KG1 (cell line): ENCODE results near the gene RANBP6.
"Not testable (repeated sequence)": the region's sequence is repeated elsewhere in the genome, so short reads cannot be mapped to it uniquely, and the experiment has no call there.

ENCODE experiments used
- DNase-seq: peaks from one replicate; lab custom pipeline; 2025; lab: John Stamatoyannopoulos, UW

RANBP6 gene

GRCh38 chr9:6015278-6016157 is at the start of gene RANBP6:
Gene RANBP6, minus strand, starts transcription at chr9:6015624. Its CDS starts 17 bp downstream, at chr9:6015607.
- peak; percentile 84 for DNase-seq

- DNase-seq: not testable (repeated sequence)
These were observed 47.7 kb upstream of the RANBP6 start for GRCh38 chr9:6063146-6063545.

GRCh38 chr9:6055666-6056065 is 40.2 kb upstream of the RANBP6 start:
- DNase-seq: no peak

- DNase-seq: peak; percentile 56
These were observed 39.8 kb upstream of the RANBP6 start for GRCh38 chr9:6055216-6055615.

GRCh38 chr9:6054280-6055099 is 39.1 kb upstream of the RANBP6 start:
- peak; percentile 86 for DNase-seq

GRCh38 chr9:6052293-6052919 is 37.0 kb upstream of the RANBP6 start:
- no peak for DNase-seq

GRCh38 chr9:6051511-6051950 is 36.1 kb upstream of the RANBP6 start:
- DNase-seq: no peak

- peak; percentile 31 for DNase-seq
These were observed 34.4 kb upstream of the RANBP6 start for GRCh38 chr9:6049798-6050197.

- DNase-seq: no peak
These were observed 32.6 kb upstream of the RANBP6 start for GRCh38 chr9:6048039-6048438.

GRCh38 chr9:6047020-6047419 is 31.6 kb upstream of the RANBP6 start:
- DNase-seq: no peak

GRCh38 chr9:6045364-6045763 is 29.9 kb upstream of the RANBP6 start:
- DNase-seq: no peak

GRCh38 chr9:6040077-6040476 is 24.7 kb upstream of the RANBP6 start:
- no peak for DNase-seq

GRCh38 chr9:6036391-6036790 is 21.0 kb upstream of the RANBP6 start:
- no peak for DNase-seq

- DNase-seq: no peak
These were observed 19.5 kb upstream of the RANBP6 start for GRCh38 chr9:6034954-6035353.

- no peak for DNase-seq
These were observed 14.3 kb upstream of the RANBP6 start for GRCh38 chr9:6029604-6030274.

GRCh38 chr9:6024035-6024554 is 8.7 kb upstream of the RANBP6 start:
- DNase-seq: no peak

GRCh38 chr9:6016975-6017374 is 1.6 kb upstream of the RANBP6 start:
- not testable (repeated sequence) for DNase-seq

GRCh38 chr9:6014670-6015270 is 654 bp downstream of the RANBP6 start:
- no peak for DNase-seq

- peak; percentile 92 for DNase-seq
These were observed 7.0 kb downstream of the RANBP6 start for GRCh38 chr9:6008169-6008979.

- no peak for DNase-seq
These were observed 7.7 kb downstream of the RANBP6 start for GRCh38 chr9:6007770-6008168.
